ENCODE results near the gene IL20RA. TPM values are rescaled to one million over a fixed set of nuclear protein-coding genes. Genes with fewer than 3 reads are reported as not detected.
"Not testable (repeated sequence)": the region's sequence is repeated elsewhere in the genome, so short reads cannot be mapped to it uniquely, and the experiment has no call there.

Gene IL20RA
- total RNA-seq, 1 donor from 2014 or later: 0.40 TPM

DNA sequence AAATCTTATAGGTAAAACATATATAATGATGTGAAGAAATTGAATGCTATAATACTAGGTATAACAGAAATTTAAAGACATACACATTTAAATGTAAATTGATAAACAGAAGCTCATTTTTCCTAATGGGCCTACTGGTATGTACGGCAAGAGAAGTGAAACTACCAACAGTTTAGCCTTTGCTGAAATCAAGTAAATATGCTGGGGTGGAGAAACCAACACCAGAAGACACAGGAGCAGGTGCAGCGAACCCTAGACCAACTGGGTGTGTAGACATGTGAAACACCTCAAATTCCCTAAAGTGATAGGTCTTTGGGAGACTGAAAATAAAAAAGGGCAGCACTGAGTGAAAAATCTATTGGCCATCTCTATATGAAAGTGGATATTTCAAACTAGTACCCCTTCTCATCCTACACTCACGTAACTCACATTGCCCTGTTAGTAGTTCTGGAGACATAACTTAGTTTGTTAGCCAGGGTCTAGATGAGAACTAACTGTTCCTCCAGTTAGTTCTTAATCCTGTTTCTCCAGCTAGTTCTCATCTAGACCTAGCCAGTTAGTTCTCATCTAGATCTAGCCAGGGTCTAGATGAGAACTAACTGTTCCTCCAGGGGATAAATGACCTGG lies 69.6 kb downstream of the IL20RA start:
- DNase-seq (ENCODE audit: low read depth in 2 of 2): no peak

DNA sequence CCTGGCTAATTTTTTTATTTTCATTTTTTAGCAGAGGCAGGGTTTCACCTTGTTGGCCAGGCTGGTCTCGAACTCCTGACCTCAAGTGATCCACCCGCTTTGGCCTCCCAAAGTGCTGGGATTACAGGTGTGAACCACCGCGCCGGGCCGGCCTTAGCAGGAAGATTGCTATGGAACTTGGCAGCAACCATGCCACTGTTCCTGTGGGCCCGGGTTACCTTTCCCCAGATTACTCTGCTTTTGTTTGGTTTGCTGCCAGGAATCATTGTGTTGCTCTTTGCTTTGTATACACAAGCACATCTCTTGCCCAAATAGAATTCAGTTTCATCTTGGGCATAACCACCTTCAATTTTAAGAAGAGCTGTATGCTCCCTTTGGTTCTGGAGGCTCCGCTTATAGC lies 71.0 kb downstream of the IL20RA start:
- DNase-seq (ENCODE audit: low read depth in 2 of 2): peak in 1 of 2 donors; percentile 46

DNA sequence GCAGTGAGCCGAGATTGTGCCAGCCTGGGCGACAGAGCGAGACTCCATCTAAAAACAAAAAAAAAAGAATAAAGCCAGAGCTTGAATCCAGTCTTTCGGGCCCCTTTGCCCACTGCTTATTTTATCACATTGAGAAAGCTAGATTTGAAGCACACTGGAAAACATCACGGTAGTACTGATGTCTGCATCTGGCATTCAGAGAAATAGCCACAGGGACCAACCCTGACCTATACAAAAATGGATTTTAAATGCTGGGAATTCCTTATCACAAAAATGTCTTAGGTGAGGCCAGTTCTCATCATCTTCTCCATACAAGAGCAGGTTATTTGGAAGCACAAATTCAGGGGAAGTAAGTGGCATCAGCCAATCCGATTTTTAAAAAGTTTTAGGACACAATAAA lies 73.2 kb downstream of the IL20RA start:
- DNase-seq (ENCODE audit: low read depth in 2 of 2): no peak

DNA sequence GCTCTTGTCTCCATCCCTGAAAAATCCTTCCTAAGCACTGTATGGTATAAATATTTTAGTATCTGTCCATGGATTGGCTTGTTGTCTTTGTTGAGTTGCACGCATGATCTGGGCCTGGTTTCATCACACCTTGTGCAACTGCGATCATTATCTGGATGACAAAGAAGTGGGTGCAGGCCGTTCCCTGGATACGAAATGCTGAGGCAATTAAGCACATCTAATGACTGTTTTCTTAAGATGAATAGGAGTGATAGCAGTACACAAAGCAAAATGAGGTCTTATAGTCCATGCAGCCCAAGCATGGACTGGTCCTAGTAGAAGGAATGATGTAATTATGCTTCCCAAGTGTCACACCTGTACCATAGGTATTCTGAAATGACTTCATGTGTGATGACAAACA lies 74.8 kb downstream of the IL20RA start:
- no peak for DNase-seq (ENCODE audit: low read depth in 2 of 2)

DNA sequence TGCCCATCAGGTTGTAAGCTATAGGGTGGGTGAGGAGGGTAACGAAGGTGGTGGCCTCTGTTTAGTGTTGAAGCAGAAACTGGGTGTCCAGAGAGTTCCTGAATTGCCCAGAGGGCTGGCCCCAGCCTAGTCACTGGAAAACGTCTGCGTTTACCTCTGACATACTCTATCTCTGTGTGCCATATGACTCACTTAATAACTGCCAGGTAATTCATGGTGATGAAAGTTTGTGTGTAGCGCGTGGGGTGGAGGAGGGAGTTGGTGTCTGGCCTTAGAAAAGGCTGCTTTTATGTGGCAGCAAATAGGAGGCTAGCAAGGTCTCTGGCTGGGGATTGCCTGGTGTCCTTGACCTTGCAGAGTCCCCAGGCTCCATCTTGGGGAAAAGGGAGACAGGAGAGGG lies 75.3 kb downstream of the IL20RA start:
- peak in 1 of 2 donors; percentile 5 for DNase-seq (ENCODE audit: low read depth in 2 of 2)

DNA sequence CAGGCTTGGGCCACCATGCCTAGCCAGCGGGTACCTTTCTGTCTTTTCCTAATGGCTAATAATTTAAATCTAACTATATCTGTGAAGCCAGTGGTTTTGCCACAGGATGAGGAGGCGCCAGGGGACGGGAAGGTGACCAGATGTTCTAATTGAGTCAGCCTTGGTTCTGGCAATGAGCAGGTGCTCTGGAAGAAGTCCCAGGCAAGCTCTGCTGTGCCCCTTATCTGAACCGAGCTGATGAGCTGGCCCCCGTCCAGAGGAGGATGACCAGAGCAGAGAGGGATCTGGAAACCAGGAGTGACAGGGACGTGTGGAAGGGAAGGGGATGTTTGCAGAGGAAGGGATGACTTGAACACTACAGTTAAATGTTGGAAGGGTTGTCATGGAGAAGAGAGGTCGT lies 75.9 kb downstream of the IL20RA start:
- peak in 1 of 2 donors; percentile 66 for DNase-seq (ENCODE audit: low read depth in 2 of 2)

DNA sequence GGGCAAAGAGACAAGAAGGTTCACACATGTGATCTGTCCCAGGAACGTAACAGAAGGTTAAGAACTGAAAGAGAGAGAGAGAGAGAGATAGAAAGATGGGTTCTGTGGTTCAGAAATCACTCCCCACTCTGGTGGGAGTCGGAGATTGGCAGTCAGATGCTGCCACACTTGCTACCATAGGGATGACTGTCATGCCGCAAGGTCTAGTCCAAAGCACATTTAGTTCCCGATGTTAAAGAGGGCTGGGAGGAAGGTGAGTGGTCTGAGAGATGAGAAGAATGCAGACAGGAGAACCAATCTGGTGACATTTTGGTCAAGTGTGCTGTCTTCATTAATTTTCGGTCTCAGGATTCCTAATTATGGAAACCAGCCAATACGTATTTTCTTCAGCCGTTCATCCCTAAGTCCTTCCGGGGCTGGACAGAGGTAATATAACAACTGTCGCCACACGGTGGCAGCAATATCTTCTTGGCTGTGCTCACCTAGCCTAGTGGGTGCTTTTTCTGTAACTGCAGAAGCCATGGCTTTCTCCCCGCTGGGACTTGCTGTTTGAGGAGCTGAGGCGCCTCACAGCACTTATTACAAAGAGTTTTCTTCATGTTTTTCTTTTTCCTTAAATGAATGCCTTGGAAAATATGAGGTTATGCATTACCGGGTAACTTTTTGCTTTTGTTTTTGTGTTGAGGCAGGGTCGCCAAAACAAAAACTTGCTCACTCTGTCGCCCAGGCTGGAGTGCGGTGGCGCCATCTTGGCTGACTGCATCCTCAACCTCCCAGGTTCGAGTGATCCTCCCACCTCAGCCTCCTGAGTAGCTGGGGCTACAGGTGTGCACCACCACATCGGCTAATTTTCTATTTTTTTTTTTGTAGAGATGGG lies 76.7 kb downstream of the IL20RA start:
- peak; percentile 69 to 77 for DNase-seq (ENCODE audit: low read depth in 2 of 2)

DNA sequence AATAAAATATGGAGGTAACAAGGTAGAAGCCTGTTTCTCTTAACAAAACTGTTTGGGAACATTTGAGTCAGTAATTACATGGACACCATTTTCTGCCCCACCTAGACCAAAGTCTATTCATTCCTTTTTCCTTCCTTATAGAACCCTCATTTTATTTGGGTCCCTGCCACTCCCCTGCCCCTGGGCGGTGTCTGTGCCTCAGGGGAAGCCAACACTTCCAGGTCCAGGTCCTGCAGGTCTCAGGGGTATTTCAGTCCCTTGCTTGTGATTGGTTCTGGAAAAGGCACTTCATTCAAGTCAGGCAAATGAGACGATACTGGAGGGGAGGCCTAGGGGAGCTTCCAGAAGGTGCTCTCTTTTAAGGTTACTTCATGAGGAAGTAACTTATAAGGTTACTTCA lies 80.4 kb downstream of the IL20RA start:
- no peak for DNase-seq (ENCODE audit: low read depth in 2 of 2)

DNA sequence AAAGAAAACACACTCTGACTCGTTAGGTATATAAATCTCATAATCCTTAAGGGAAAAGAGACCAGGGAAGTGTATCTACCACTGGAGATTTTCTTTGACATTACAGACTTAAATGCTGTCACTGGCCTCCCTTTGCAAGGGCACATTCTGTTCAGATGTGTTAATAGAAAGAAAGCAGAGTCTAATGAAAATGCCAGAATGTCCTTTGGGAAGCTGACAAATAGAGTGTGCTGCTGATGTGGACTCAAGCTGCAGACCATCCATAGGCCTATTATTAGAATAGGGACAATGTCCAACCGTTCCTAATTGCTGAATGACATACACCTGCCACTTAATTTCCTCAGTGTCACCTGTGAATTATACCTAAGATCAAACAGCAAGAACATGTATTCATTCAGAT lies 81.5 kb downstream of the IL20RA start:
- no peak for DNase-seq (ENCODE audit: low read depth in 2 of 2)

DNA sequence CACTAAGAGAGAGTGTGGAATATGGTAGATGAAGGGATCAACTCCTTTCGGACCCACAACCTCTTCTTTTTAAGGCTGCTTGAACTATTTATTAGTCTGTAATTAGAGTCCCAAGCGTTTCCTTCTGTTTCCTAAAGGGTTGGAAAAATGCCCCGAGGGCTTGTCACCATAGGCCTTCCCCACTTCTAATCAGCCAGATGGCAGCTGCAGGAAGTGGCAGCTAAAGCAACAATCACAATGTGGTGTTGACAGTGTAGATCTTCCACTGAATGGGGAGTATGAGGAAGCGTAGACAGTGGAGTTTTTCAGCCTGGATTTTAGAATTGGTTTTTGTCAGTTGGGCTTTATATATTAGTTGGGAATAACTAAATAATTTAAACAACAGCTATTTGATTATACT lies 82.1 kb downstream of the IL20RA start:
- DNase-seq (ENCODE audit: low read depth in 2 of 2): peak; percentile 15 to 75

DNA sequence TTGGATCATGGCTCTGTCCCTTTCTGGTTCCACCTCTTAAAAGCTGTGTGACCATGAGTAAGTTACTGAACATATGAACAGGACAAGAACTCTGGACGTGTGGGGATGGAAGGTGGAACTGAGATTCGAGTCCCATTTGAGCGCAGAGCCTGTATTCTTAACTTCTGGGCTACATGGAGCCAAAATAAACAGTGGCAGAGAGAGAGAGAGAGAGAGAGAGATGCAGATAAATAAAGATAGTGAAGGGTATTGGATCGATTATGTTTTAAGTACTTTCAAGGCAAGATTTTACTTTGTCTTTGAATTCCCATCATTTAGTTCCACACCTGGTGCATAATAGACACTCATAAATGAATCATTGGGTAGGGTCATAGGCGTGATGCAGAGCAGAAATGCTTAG lies 82.9 kb downstream of the IL20RA start:
- no peak for DNase-seq (ENCODE audit: low read depth in 2 of 2)

DNA sequence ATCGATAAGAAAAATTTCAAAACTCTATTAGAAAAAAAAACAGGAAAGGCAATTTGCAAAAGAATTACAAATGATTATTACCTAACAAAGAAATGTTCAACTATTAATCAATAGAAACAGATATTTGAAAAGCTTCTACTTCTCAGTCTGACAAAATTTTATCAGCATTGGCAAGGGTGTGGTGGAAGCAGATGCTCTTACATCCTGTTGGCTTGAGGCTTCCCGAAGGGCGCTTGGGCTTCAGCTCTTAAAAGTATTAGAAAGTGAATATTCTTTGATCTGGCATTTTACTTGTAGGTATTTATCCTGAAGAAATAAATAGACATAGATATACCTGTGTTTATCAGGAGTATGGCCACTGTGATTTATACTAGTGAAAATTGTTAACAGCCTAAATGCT lies 84.0 kb downstream of the IL20RA start:
- DNase-seq (ENCODE audit: low read depth in 2 of 2): no peak

DNA sequence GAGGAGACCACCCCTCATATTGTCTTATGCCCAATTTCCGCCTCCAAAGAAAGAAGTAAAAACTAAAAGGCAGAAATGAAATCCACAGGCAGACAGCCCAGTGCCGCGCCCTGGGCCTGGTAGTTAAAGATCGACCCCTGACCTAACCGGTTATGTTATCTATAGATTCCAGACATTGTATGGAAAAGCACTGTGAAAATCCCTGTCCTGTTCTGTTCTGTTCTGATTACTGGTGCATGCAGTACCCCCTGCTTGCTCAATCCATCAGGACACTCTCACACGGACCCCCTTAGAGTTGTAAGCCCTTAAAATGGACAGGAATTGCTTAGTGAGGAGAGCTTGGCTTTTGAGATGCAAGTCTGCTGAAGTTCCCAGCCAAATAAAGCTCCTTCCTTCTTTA lies 84.8 kb downstream of the IL20RA start:
- not testable (repeated sequence) for DNase-seq (ENCODE audit: low read depth in 2 of 2)

DNA sequence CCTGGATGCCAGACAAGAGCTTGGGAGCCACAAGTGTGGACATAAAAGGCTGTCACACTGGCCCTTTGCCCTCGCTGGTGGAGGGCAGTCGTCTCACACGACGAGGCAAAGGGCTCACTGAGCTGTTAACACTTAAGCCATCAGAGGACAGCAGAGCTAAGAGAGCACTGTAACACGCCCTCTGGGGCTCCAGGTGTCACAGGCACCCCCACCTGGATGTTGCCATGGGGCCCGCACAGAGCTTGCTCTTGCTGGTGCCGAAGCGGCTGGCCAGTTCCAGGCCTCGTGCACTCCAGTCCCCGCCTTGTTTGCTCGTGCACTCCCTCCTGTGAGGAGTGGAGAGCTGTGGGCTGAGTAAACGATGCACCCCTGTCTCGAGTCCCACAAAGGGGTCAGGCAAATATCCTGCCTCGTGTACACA lies 85.3 kb downstream of the IL20RA start:
- no peak for DNase-seq (ENCODE audit: low read depth in 2 of 2)

DNA sequence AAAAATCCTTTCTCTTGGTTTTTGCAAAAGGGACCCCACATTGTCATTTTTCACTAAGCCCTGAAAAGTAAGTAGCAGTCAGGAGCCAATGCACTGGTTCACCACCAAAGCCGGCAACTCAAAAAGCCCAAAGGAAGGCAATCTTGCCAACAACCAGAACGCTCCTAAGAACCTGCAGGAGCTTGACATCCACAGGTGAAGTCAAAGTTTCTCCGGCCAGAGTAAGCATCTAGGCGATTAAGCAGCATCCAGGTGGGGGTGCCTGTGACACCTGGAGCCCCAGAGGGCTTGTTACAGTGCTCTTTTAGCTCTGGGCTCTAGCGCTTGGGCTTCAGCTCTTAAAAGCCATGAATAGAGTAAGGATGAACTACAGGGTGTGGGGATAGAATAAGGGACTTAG lies 86.6 kb downstream of the IL20RA start:
- no peak for DNase-seq (ENCODE audit: low read depth in 2 of 2)

DNA sequence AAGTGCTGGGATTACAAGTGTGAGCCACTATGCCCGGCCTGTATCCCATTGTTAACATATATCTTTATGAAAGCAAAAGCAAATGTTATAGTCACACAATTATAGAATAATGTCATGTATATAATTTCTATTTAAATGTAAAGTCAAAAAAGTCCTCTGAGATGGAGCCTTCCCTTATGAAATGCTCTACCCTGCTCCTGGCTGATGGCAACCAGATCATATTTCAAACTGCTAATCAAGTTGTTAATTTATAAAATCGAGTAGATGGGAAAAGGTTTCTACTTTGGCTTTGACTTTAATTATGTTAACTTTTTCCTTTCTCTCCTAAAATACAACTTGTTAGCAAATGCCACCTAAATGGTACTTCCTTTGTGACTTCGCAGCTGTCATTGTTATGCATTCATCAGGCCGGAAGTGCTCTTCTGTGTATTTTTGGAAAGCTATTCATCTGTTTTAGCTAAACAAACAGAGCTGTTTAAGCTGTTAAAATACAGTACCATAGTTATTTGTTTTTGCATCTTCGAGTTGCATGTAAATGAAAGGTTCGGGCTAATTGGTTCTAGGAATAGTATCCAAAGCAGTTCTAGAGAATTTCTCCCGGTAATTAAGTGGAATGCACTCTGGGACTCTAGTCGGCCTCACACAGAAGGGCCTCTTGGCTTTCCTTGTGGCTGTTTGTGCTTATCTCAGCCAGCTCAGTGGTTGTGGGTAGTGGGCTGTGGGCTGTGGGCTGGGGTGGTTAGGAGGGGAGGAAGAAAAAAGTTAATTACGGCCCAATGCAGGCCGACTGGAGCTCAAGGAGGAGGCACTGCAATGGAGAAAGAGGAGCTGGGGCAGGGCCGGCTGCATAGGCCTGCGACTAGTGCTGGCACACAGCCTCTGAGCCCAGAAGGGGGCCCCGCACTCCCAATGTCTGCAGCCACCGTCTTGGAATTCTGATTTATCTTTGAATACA lies 87.9 kb downstream of the IL20RA start:
- DNase-seq (ENCODE audit: low read depth in 2 of 2): peak; percentile 3 to 50

DNA sequence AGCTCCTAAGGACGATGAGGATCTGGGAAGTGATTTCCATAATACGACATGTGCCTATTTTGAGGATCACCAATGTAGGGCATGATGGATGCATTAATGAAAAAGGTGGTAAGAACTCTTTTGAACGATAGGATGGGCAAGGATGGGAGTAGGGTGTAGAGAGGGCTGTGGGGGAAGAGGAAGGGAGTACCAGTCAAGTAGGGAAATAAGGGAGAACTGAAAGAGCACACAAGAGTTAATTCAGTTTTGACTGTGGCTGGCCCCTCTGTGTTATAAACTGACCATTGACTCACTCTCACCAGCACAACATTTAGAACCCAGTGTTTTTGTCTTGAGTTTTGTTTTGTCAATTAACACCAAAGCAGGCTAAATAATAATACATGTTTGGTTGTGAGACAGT lies 89.6 kb downstream of the IL20RA start:
- no peak for DNase-seq (ENCODE audit: low read depth in 2 of 2)

DNA sequence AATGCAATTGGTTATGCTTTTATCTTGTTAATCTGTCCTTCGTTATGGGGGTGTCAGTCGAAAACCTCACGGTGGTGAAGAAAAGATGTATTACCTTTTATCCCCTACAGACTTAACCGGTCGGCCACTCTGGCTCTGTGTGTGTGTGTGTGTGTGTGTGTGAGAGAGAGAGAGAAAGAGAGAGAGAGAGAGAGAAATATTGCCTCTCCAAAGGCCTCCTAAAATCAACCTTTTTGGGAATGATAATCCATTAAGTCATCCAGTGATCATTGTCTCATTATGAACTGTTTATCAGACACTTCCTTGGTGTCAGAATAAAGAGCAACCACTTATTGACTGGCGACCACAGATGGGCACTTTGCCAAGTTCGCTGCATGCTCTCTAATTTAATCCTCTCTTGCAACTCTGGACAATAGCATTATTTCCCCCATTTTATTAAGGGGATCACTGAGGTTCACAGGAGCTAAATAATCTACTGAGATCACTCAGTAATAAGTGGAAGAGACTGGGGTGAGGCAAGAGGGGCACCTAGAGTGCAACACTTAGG lies 92.0 kb downstream of the IL20RA start:
- DNase-seq (ENCODE audit: low read depth in 2 of 2): no peak

DNA sequence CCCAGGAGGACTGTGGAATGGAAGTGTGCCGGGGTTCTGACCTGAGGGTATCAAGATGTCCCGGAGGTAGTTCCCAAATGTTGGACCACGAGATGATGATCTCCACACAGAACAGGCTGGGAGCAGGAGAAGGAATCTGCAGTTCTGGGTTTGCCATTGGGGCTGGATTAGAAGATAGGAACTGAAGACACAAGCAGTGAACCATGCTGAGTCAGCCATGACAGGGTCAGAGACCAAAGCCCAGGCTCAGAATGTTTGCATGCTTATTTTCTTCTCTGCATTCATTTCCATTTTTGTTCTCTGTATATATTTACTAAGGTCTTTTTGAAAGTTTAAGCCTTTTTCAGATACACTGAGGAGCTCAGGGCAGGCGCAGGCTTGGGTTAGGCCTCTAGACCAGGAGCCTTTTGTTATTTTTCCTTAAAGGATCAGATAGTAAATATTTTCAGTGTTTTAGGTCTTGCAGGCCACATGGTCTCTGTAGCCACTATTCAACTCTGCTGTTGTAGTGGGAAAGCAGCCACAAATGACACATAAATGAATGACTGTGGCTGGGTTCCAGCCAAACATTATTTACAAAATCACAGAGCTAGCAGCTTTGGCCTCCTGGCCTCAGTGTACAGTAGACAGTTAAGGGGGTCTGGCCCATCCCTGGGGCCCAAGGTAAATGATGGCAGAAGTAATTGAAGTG lies 94.2 kb downstream of the IL20RA start:
- DNase-seq (ENCODE audit: low read depth in 2 of 2): peak in 1 of 2 donors; percentile 29
